Measurements from ENCODE around the gene KCNQ1.

- TF ChIP-seq REST (IDR thresholded peaks at IDR 0.05; ENCODE audit: borderline replicate concordance) (no peak), CTCF (IDR thresholded peaks at IDR 0.05; ENCODE audit: poor library complexity, severe bottlenecking) (no peak), EZH2 (IDR thresholded peaks at IDR 0.05; ENCODE audit: borderline replicate concordance, insufficient read depth, low read length, poor library complexity, severe bottlenecking) (no peak), MXI1 (conservative IDR thresholded peaks at IDR 0.05; ENCODE audit: poor library complexity, severe bottlenecking) (no peak), EP300 (conservative IDR thresholded peaks at IDR 0.05; ENCODE audit: poor library complexity, severe bottlenecking) (no peak), POLR2AphosphoS5 (IDR thresholded peaks at IDR 0.05) (no peak), SMC3 (conservative IDR thresholded peaks at IDR 0.05; ENCODE audit: poor library complexity) (no peak), RAD21 (conservative IDR thresholded peaks at IDR 0.05) (no peak), TAF1 (IDR thresholded peaks at IDR 0.05; ENCODE audit: low read depth) (no peak)
These were observed 125.0 kb downstream of the KCNQ1 start for GRCh38 chr11:2569731-2570210.

Data from neural cell (in vitro differentiated cells).